Skeletal muscle satellite cell (primary cell): ENCODE results near the gene IGF2BP3.
"Not testable (repeated sequence)": the region's sequence is repeated elsewhere in the genome, so short reads cannot be mapped to it uniquely, and the experiment has no call there.

Experiments
- H3K27me3 ChIP-seq: 2 replicates; pipeline ENCODE4 v1.7.0; 2013; ENCODE audit warnings: low read length; ENCODE audit not compliant: control insufficient read depth, insufficient read depth
- H3K36me3 ChIP-seq: 2 replicates; pipeline ENCODE4 v1.7.0; 2013; ENCODE audit warnings: mild to moderate bottlenecking, control low read depth, low read length; ENCODE audit not compliant: insufficient read depth
- H3K4me1 ChIP-seq: 2 replicates; pipeline ENCODE4 v1.7.0; 2013; ENCODE audit warnings: low read length; ENCODE audit not compliant: control insufficient read depth, insufficient read depth
- H3K4me2 ChIP-seq: 2 replicates; pipeline ENCODE4 v1.7.0; 2013; ENCODE audit warnings: mild to moderate bottlenecking, low read length
- H3K4me3 ChIP-seq: 2 replicates; pipeline ENCODE4 v1.7.0; 2013; ENCODE audit warnings: low read length
- H3K9ac ChIP-seq: 2 replicates; pipeline ENCODE4 v1.7.0; 2013; ENCODE audit warnings: mild to moderate bottlenecking, low read depth, low read length, moderate library complexity
- H3K9me3 ChIP-seq: replicated peaks from 2 replicates; pipeline ENCODE4 v1.7.0; 2013; ENCODE audit warnings: mild to moderate bottlenecking, control low read depth, low read length

The IGF2BP3 gene

DNA sequence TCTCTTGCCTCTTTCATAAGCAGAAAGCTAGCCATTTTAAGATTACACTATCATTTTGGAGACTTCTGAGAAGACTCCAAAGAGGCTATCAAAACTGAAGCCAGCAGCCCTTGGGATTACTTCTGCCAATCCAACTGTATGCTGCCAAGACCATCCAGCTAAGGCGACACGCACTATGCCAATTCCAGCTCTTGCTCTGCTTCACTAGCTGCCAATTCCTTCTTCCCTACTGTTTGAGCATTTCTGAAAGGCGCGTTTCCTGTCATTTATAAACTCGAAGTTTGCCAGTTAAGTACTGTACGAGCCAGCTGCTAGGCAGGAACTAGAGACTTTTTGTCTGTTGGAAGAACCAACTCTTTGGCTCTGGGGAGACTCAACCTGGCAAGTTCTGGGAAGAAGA, 134.7 kb downstream of the IGF2BP3 start:
- Histone ChIP-seq H3K4me3 (no peak overlapping the region), H3K4me2 (no peak overlapping the region), H3K9me3 (no peaks in the 10 kb centered on the region), H3K4me1 (peaks cover 45% of the 10 kb centered on the region), H3K27me3 (no peaks in the 10 kb centered on the region), H3K36me3 (peaks cover 19% of the 10 kb centered on the region), H3K9ac (no peak overlapping the region)

GRCh38 chr7:23335136-23335535, 135.2 kb downstream of the IGF2BP3 start:
- H3K4me1 ChIP-seq: peaks cover 45% of the 10 kb centered on the region
- no peaks in the 10 kb centered on the region for H3K27me3 ChIP-seq
- peak overlapping the region; percentile 67 for H3K4me2 ChIP-seq
- no peak overlapping the region for H3K4me3 ChIP-seq
- no peak overlapping the region for H3K9ac ChIP-seq
- H3K36me3 ChIP-seq: peaks cover 15% of the 10 kb centered on the region
- no peaks in the 10 kb centered on the region for H3K9me3 ChIP-seq

DNA sequence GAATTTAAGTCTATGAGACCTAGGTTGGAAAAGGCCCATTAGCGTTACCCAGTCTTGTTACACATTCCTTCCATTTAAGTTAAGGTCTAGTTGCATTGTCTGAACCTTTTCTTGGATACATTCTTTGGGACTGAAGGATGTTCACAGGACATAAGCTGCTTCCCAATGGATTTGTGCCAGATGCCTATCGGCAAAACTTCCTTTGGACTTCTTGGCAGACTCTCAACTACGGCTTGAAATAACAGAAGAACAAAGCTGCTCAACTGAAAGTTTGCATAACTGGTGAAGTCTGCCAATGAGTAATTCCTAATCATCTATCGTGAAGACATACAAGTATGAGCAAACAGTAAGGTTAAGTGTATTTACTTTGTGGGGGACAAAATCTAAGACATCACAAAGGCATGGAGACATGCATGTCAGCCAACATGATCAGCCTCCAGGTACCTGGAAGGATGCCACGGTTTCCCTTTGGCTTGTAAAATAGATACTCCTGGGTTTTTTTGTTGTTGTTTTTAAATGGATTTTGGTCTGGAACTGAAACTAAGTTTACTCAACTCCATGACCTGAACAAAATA, 135.7 kb downstream of the IGF2BP3 start:
- H3K4me3 ChIP-seq: peak overlapping the region; percentile 4
- H3K4me2 ChIP-seq: peak overlapping the region; percentile 67
- H3K9me3 ChIP-seq: no peaks in the 10 kb centered on the region
- no peaks in the 10 kb centered on the region for H3K27me3 ChIP-seq
- peaks cover 45% of the 10 kb centered on the region for H3K4me1 ChIP-seq
- H3K9ac ChIP-seq: peak overlapping the region; percentile 23
- H3K36me3 ChIP-seq: peaks cover 13% of the 10 kb centered on the region

DNA sequence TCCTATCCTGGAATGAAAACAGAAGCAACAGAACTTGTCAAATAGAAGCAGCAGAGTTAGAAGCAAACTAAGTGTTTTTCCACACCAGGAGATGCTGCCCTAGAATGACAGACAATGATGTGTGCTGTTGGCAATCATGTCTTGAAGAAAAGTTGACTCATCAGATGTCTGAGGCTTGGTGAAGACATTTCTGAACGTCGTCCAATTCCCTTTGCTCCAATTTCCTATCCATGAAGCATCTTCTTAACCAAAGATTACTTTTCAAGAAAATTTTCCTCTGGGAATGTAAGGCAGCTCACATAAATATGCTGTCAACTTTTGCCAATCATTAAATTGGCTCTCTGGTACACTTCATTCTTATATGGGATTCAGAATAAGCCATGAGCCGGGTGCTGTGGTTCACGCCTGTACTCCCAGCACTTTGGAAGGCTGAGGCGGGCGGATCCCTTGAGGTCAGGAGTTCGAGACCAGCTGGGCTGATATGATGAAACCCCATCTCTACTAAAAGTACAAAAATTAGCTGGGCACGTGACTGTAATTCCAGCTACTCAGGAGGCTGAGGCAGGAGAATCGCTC, 136.5 kb downstream of the IGF2BP3 start:
- Histone ChIP-seq H3K27me3 (no peaks in the 10 kb centered on the region), H3K36me3 (peaks cover 15% of the 10 kb centered on the region), H3K4me2 (peak overlapping the region; percentile 67), H3K9me3 (no peaks in the 10 kb centered on the region), H3K4me1 (peaks cover 45% of the 10 kb centered on the region), H3K9ac (peak overlapping the region; percentile 23), H3K4me3 (peak overlapping the region; percentile 8)

DNA sequence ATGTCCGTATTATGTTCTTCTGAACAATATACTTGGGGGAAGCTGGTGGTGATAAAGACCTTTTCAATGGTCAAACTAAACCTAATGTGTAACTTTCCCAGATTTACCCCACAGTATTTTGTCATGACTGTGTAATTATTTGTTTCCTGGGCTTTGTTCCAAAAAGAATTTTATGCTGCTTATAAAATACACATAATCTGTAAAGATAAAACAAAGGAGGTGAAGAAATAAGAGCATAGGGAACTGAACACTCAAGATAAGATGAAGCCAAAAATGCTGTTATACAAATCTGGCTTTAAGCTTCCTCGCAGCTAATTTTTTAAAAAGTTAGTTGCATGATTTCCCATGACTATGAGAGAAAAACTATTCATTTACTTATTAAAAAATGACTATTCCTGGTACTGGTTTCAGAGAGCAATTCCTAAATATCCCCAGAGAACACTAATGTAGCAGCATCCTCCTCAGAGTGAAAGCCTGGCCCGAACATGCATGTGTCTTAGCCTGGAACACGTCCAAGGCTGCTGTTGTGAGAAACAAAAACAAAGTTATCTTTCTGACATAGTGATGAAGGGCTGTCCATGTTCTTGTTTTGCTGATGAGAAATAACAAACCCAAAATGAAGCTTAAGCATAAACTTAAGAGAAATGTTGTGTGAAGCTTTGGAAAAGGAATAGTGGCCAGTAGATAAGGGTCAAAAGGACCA, 137.2 kb downstream of the IGF2BP3 start:
- Histone ChIP-seq H3K4me3 (peak overlapping the region; percentile 8), H3K9ac (peak overlapping the region; percentile 13), H3K36me3 (peaks cover 15% of the 10 kb centered on the region), H3K27me3 (no peaks in the 10 kb centered on the region), H3K4me2 (peak overlapping the region; percentile 67), H3K4me1 (peaks cover 45% of the 10 kb centered on the region), H3K9me3 (no peaks in the 10 kb centered on the region)

DNA sequence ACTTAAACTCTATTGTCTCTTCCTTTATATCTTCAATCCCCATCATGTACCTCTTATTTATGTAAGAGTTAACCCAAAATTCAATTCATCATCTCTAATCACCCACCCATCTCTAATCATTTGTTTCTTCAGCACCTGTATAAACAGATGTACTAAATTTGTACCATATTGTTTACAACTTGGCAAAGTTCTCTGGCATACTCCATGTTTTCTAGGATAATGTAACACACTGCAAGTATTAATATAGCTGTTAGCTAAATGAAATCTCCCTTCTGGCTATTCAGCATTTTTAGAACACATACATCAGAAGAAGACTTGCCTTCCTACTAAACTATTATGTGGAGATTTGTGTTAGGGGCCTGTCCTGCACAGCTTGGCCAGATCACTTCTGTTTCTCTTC, 138.1 kb downstream of the IGF2BP3 start:
- Histone ChIP-seq H3K9ac (no peak overlapping the region), H3K36me3 (peaks cover 11% of the 10 kb centered on the region), H3K4me1 (peaks cover 45% of the 10 kb centered on the region), H3K9me3 (no peaks in the 10 kb centered on the region), H3K4me3 (no peak overlapping the region), H3K27me3 (no peaks in the 10 kb centered on the region), H3K4me2 (no peak overlapping the region)

DNA sequence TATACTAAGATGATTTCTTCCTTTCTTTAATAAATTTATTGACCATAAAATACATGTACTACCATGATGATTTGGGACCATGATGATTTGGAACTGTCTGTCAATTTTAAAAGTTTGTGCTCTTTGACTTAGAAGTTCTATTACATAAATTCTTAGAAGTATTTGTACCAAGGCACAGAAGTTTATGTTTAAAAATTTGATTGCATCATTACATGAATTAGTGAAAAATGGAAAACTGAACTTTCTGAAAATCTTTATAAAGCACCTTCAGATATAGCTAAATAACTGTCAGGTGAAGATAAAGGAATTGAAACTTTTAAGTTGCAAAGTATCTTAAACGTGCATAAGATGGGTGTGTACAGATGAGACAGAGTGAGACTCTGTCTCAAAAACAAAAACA, 139.2 kb downstream of the IGF2BP3 start:
- H3K9me3 ChIP-seq: no peaks in the 10 kb centered on the region
- no peaks in the 10 kb centered on the region for H3K27me3 ChIP-seq
- H3K36me3 ChIP-seq: peaks cover 11% of the 10 kb centered on the region
- no peak overlapping the region for H3K9ac ChIP-seq
- H3K4me1 ChIP-seq: peaks cover 41% of the 10 kb centered on the region
- H3K4me2 ChIP-seq: no peak overlapping the region
- no peak overlapping the region for H3K4me3 ChIP-seq

DNA sequence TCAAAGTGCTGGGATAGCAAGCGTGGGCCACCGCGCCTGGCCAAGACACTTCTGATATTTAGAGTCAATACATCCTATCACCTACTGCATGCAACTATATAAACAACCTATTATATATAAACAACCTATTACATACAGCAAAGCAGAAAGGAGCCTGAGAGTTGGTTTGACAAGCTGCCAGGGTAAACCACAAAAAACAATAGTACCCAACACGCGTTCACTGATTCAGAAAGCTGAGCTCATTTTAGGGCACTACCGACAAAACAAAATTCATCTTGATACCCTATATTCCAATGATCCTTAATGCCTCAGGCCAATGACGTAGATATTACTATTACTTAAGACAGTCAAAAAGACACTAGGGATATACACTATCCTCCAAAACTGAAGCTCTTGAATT, 154.9 kb downstream of the IGF2BP3 start:
- Histone ChIP-seq H3K27me3 (no peaks in the 10 kb centered on the region), H3K9me3 (no peaks in the 10 kb centered on the region), H3K4me3 (no peak overlapping the region), H3K4me1 (peaks cover 18% of the 10 kb centered on the region), H3K9ac (no peak overlapping the region), H3K36me3 (peaks cover 60% of the 10 kb centered on the region), H3K4me2 (no peak overlapping the region)

- not testable (repeated sequence) for H3K9ac ChIP-seq, H3K4me3 ChIP-seq, H3K4me2 ChIP-seq, H3K27me3 ChIP-seq, H3K9me3 ChIP-seq
- peaks cover 18% of the 10 kb centered on the region for H3K4me1 ChIP-seq
- H3K36me3 ChIP-seq: peaks cover 68% of the 10 kb centered on the region
These were observed 158.2 kb downstream of the IGF2BP3 start for GRCh38 chr7:23312141-23312540.

- H3K4me3 ChIP-seq: no peak overlapping the region
- H3K27me3 ChIP-seq: no peaks in the 10 kb centered on the region
- no peak overlapping the region for H3K4me2 ChIP-seq
- H3K4me1 ChIP-seq: no peaks in the 10 kb centered on the region
- H3K9me3 ChIP-seq: no peaks in the 10 kb centered on the region
- no peak overlapping the region for H3K9ac ChIP-seq
- H3K36me3 ChIP-seq: peaks cover 64% of the 10 kb centered on the region
These were observed 161.5 kb downstream of the IGF2BP3 start for GRCh38 chr7:23308754-23309153.

GRCh38 chr7:23306936-23307521, 163.3 kb downstream of the IGF2BP3 start:
- Histone ChIP-seq H3K4me1 (no peaks in the 10 kb centered on the region), H3K9me3 (no peaks in the 10 kb centered on the region), H3K27me3 (no peaks in the 10 kb centered on the region), H3K4me3 (no peak overlapping the region), H3K4me2 (no peak overlapping the region), H3K9ac (no peak overlapping the region), H3K36me3 (peaks cover 55% of the 10 kb centered on the region)
